ENCODE measurements around the gene GREB1. TPM values are rescaled to one million over a fixed set of nuclear protein-coding genes. Genes with fewer than 3 reads are reported as not detected.

The GREB1 gene
- total and polyA plus RNA-seq, 2 experiments from 2014 or later: 12.0 to 35.0 TPM

- no peak for TF ChIP-seq EZH2phosphoT487 (IDR thresholded peaks at IDR 0.05; ENCODE audit: unreplicated experiment)
Measured at GRCh38 chr2:11625671-11626070, 91.8 kb downstream of the GREB1 start (continued).

- Histone ChIP-seq H3K27ac (ENCODE audit: low read depth) (no peak overlapping the region), H3F3A (replicated peaks; ENCODE audit: low read depth) (no peaks in the 10 kb centered on the region), H3K36me3 (ENCODE audit: insufficient read depth) (peaks cover 31% of the 10 kb centered on the region), H3K27me3 (ENCODE audit: insufficient read depth) (no peaks in the 10 kb centered on the region), H3K79me2 (replicated peaks; ENCODE audit: insufficient read depth) (no peaks in the 10 kb centered on the region), H3K4me3 (no peak overlapping the region), H3K4me2 (no peak overlapping the region), H3K9me2 (ENCODE audit: insufficient read depth) (no peaks in the 10 kb centered on the region), H3K4me1 (ENCODE audit: insufficient read depth) (no peaks in the 10 kb centered on the region), H4K20me1 (replicated peaks; ENCODE audit: insufficient read depth) (no peaks in the 10 kb centered on the region; the same call in 1 of the 2 replicates), H2AFZ (no peak overlapping the region)
- peaks cover 10% of the 10 kb centered on the region for H3K9me3 Mint-ChIP-seq
- H3K27ac Mint-ChIP-seq: no peak overlapping the region
- peaks cover 1% of the 10 kb centered on the region for H3K27me3 Mint-ChIP-seq (ENCODE audit: insufficient read depth, low read depth, poor library complexity)
- DNase-seq (ENCODE audit: low spot score): no peak
- no peak for ATAC-seq
- TF ChIP-seq, protein P1, sequence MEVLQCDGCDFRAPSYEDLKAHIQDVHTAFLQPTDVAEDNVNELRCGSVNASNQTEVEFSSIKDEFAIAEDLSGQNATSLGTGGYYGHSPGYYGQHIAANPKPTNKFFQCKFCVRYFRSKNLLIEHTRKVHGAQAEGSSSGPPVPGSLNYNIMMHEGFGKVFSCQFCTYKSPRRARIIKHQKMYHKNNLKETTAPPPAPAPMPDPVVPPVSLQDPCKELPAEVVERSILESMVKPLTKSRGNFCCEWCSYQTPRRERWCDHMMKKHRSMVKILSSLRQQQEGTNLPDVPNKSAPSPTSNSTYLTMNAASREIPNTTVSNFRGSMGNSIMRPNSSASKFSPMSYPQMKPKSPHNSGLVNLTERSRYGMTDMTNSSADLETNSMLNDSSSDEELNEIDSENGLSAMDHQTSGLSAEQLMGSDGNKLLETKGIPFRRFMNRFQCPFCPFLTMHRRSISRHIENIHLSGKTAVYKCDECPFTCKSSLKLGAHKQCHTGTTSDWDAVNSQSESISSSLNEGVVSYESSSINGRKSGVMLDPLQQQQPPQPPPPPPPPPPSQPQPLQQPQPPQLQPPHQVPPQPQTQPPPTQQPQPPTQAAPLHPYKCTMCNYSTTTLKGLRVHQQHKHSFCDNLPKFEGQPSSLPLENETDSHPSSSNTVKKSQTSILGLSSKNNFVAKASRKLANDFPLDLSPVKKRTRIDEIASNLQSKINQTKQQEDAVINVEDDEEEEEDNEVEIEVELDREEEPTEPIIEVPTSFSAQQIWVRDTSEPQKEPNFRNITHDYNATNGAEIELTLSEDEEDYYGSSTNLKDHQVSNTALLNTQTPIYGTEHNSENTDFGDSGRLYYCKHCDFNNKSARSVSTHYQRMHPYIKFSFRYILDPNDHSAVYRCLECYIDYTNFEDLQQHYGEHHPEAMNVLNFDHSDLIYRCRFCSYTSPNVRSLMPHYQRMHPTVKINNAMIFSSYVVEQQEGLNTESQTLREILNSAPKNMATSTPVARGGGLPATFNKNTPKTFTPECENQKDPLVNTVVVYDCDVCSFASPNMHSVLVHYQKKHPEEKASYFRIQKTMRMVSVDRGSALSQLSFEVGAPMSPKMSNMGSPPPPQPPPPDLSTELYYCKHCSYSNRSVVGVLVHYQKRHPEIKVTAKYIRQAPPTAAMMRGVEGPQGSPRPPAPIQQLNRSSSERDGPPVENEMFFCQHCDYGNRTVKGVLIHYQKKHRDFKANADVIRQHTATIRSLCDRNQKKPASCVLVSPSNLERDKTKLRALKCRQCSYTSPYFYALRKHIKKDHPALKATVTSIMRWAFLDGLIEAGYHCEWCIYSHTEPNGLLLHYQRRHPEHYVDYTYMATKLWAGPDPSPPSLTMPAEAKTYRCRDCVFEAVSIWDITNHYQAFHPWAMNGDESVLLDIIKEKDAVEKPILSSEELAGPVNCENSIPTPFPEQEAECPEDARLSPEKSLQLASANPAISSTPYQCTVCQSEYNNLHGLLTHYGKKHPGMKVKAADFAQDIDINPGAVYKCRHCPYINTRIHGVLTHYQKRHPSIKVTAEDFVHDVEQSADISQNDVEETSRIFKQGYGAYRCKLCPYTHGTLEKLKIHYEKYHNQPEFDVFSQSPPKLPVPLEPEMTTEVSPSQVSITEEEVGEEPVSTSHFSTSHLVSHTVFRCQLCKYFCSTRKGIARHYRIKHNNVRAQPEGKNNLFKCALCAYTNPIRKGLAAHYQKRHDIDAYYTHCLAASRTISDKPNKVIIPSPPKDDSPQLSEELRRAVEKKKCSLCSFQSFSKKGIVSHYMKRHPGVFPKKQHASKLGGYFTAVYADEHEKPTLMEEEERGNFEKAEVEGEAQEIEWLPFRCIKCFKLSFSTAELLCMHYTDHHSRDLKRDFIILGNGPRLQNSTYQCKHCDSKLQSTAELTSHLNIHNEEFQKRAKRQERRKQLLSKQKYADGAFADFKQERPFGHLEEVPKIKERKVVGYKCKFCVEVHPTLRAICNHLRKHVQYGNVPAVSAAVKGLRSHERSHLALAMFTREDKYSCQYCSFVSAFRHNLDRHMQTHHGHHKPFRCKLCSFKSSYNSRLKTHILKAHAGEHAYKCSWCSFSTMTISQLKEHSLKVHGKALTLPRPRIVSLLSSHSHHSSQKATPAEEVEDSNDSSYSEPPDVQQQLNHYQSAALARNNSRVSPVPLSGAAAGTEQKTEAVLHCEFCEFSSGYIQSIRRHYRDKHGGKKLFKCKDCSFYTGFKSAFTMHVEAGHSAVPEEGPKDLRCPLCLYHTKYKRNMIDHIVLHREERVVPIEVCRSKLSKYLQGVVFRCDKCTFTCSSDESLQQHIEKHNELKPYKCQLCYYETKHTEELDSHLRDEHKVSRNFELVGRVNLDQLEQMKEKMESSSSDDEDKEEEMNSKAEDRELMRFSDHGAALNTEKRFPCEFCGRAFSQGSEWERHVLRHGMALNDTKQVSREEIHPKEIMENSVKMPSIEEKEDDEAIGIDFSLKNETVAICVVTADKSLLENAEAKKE (CRISPR knock-in tag; IDR thresholded peaks at IDR 0.05): no peak
- TF ChIP-seq, protein P2, sequence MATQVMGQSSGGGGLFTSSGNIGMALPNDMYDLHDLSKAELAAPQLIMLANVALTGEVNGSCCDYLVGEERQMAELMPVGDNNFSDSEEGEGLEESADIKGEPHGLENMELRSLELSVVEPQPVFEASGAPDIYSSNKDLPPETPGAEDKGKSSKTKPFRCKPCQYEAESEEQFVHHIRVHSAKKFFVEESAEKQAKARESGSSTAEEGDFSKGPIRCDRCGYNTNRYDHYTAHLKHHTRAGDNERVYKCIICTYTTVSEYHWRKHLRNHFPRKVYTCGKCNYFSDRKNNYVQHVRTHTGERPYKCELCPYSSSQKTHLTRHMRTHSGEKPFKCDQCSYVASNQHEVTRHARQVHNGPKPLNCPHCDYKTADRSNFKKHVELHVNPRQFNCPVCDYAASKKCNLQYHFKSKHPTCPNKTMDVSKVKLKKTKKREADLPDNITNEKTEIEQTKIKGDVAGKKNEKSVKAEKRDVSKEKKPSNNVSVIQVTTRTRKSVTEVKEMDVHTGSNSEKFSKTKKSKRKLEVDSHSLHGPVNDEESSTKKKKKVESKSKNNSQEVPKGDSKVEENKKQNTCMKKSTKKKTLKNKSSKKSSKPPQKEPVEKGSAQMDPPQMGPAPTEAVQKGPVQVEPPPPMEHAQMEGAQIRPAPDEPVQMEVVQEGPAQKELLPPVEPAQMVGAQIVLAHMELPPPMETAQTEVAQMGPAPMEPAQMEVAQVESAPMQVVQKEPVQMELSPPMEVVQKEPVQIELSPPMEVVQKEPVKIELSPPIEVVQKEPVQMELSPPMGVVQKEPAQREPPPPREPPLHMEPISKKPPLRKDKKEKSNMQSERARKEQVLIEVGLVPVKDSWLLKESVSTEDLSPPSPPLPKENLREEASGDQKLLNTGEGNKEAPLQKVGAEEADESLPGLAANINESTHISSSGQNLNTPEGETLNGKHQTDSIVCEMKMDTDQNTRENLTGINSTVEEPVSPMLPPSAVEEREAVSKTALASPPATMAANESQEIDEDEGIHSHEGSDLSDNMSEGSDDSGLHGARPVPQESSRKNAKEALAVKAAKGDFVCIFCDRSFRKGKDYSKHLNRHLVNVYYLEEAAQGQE (IDR thresholded peaks at IDR 0.05; ENCODE audit: unreplicated experiment): no peak
- TF ChIP-seq POLR2AphosphoS5 (IDR thresholded peaks at IDR 0.05; ENCODE audit: low read depth) (no peak), CTCF (conservative IDR thresholded peaks at IDR 0.05; ENCODE audit: low read depth in 2 of 2) (no peak), NANOG (IDR thresholded peaks at IDR 0.05; ENCODE audit: borderline replicate concordance) (no peak), JUNB (IDR thresholded peaks at IDR 0.05; ENCODE audit: unreplicated experiment) (no peak), ZNF331 (CRISPR knock-in tag; IDR thresholded peaks at IDR 0.05; ENCODE audit: low read depth) (no peak), ZNF114 (CRISPR knock-in tag; IDR thresholded peaks at IDR 0.05) (no peak)
- no peak overlapping the region for H3K4me3 Mint-ChIP-seq
- peaks cover 78% of the 10 kb centered on the region for H3K36me3 Mint-ChIP-seq (ENCODE audit: low read depth)
- peaks cover 5% of the 10 kb centered on the region; the same call in 2 of the 3 replicates for H3K4me1 Mint-ChIP-seq
Measured at GRCh38 chr2:11628675-11629074, 94.8 kb downstream of the GREB1 start.
